Thymus (tissue), 14 donors: ENCODE measurements around the gene SMIM31. TPM values are rescaled to one million over a fixed set of nuclear protein-coding genes. Genes with fewer than 3 reads are reported as not detected.

ENCODE experiments used
- DNase-seq, 9 donors: peaks; one replicate each; pipeline ENCODE4 v3.0.0-alpha.2; 2013; ENCODE audit warnings: low spot score in 9 of 9, low read depth in 6 of 9, missing footprints in 1 of 9
- H3K27ac ChIP-seq, 2 donors: one replicate each; pipeline ENCODE4 v1.5.1; 2013; ENCODE audit warnings: control low read depth in 1 of 2, low read depth in 1 of 2, low read length in 1 of 2, mild to moderate bottlenecking in 1 of 2, moderate library complexity in 1 of 2
- H3K27me3 ChIP-seq, 2 donors: one replicate each; pipeline ENCODE4 v1.5.1; 2013; ENCODE audit warnings: low read length in 1 of 2; ENCODE audit not compliant: control insufficient read depth in 2 of 2, insufficient read depth in 1 of 2
- H3K36me3 ChIP-seq, 2 donors: one replicate each; pipeline ENCODE4 v1.5.1; 2013; ENCODE audit warnings: low read length in 1 of 2, mild to moderate bottlenecking in 1 of 2, moderate library complexity in 1 of 2; ENCODE audit not compliant: control insufficient read depth in 2 of 2, insufficient read depth in 2 of 2
- H3K4me1 ChIP-seq, 2 donors: one replicate each; pipeline ENCODE4 v1.5.1; 2013; ENCODE audit warnings: low read length in 2 of 2; ENCODE audit not compliant: control insufficient read depth in 2 of 2, insufficient read depth in 2 of 2
- H3K4me3 ChIP-seq, 2 donors: one replicate each; pipeline ENCODE4 v1.5.1; 2013; ENCODE audit warnings: low read length in 2 of 2, control low read depth in 1 of 2, mild to moderate bottlenecking in 1 of 2
- H3K9me3 ChIP-seq, 2 donors: one replicate each; pipeline ENCODE4 v1.5.1; 2013; ENCODE audit warnings: low read length in 1 of 2, mild to moderate bottlenecking in 1 of 2; ENCODE audit not compliant: control insufficient read depth in 2 of 2, insufficient read depth in 1 of 2
- WGBS: extraction: QIAGEN DNeasy Blood & Tissue Kit; methylation state at CpG from one replicate; pipeline ENCODE4 v1.1.7; 2013; 5-methylcytosine and 5-hydroxymethylcytosine counted together
- long read RNA-seq, 10 donors: transcript quantifications; one replicate each; lab custom pipeline, GENCODE V29; 2026
- polyA plus RNA-seq: library from polyadenylated mRNA; stranded (reverse); fragments of 200-250 nt; gene quantifications from one replicate; pipeline ENCODE4 v1.2.3, GENCODE V29; 2013
- total RNA-seq: library from RNA; stranded (reverse); fragments of 120-200 nt; gene quantifications from one replicate; pipeline ENCODE4 v1.2.4, GENCODE V29; 2013
- donor health status: healthy.

Gene SMIM31
- total RNA-seq (not detected), polyA plus RNA-seq (0.02 TPM)
- long read RNA-seq, donor 1 = 0 reads
- long read RNA-seq, donor 2 = 0 reads
- long read RNA-seq, donor 3 = 0 reads
- long read RNA-seq, donor 4 = 0 reads
- long read RNA-seq, donor 5 = 0 reads
- long read RNA-seq, donor 6 = 0 reads
- long read RNA-seq, donor 7 = 0 reads
- long read RNA-seq, donor 8 = 0 reads
- long read RNA-seq, donor 9 = 0 reads
- long read RNA-seq, donor 10 = 0 reads

GRCh38 chr4:164753873-164754488, at the start of gene SMIM31:
SMIM31 (plus strand) TSS chr4:164754131; CDS start chr4:164770444, 16,313 bp downstream.
- H3K4me1 ChIP-seq = no peaks in the 10 kb centered on the region
- H3K36me3 ChIP-seq = no peaks in the 10 kb centered on the region
- no peaks in the 10 kb centered on the region for H3K9me3 ChIP-seq
- H3K27ac ChIP-seq = no peak within 1 kb of the TSS
- no peak for DNase-seq
- WGBS = 85% methylated on average over 7 of the region's 7 CpGs
- no peaks in the 10 kb centered on the region for H3K27me3 ChIP-seq
- H3K4me3 ChIP-seq = no peak within 1 kb of the TSS

DNA sequence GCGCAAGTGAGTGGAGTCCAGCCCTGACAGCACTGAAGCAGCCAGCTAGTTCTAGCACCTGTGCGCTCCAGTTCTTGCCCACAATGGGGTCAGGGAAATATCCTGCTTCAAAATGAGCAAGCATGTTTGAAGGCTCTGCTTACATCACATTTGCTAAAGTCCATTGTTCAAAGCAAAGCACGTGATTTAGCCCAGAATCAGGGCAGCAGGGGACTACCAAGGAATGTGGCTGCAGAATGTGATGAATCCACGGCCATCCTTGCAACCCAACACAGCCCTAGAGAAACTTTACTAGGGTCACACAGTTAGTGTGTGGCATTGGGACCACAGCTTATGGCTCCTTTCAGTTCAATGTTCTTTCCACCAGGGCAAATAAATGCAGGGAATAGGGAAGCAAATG, 47.3 kb upstream of the SMIM31 start:
- Histone ChIP-seq H3K4me3 (no peak overlapping the region), H3K36me3 (no peaks in the 10 kb centered on the region), H3K27me3 (no peaks in the 10 kb centered on the region), H3K27ac (no peak overlapping the region), H3K9me3 (no peaks in the 10 kb centered on the region), H3K4me1 (no peaks in the 10 kb centered on the region)
- no peak for DNase-seq
- 85% methylated on average over 4 of the region's 4 CpGs for WGBS

GRCh38 chr4:164716901-164717300, 37.0 kb upstream of the SMIM31 start:
- no peak overlapping the region for H3K27ac ChIP-seq
- no peaks in the 10 kb centered on the region for H3K36me3 ChIP-seq
- DNase-seq = no peak
- 87% methylated on average over 3 of the region's 3 CpGs for WGBS
- no peaks in the 10 kb centered on the region for H3K9me3 ChIP-seq
- no peaks in the 10 kb centered on the region for H3K27me3 ChIP-seq
- H3K4me3 ChIP-seq = no peak overlapping the region
- H3K4me1 ChIP-seq = no peaks in the 10 kb centered on the region

DNA sequence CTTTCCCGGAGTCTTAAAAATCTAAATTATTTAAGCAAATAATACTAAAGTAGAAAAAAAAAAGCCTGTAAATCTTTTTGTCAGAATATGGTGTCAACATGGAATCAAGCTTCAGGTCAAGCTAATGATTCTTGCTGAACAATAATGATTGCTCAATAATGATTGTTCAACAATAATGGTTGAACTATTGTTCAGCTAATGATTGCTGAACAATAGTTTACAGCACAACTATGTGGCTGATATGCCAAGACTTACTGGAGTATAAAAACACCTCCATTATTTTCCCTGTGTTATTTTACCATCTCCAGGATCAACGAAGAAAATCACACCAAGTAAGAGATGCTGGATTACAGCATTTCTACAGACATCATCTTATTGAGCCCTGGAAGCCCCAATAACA, 35.1 kb upstream of the SMIM31 start:
- WGBS = 91% methylated on average over 2 of the region's 2 CpGs
- H3K27ac ChIP-seq = no peak overlapping the region
- H3K27me3 ChIP-seq = no peaks in the 10 kb centered on the region
- no peak overlapping the region for H3K4me3 ChIP-seq
- no peaks in the 10 kb centered on the region for H3K9me3 ChIP-seq
- no peaks in the 10 kb centered on the region for H3K36me3 ChIP-seq
- H3K4me1 ChIP-seq = no peaks in the 10 kb centered on the region
- DNase-seq = no peak

GRCh38 chr4:164725066-164725465, 28.9 kb upstream of the SMIM31 start:
- WGBS = 66% methylated on average over 4 of the region's 4 CpGs
- Histone ChIP-seq H3K4me1 (no peaks in the 10 kb centered on the region), H3K4me3 (no peak overlapping the region), H3K27me3 (no peaks in the 10 kb centered on the region), H3K9me3 (no peaks in the 10 kb centered on the region), H3K27ac (no peak overlapping the region), H3K36me3 (no peaks in the 10 kb centered on the region)
- DNase-seq = no peak

DNA sequence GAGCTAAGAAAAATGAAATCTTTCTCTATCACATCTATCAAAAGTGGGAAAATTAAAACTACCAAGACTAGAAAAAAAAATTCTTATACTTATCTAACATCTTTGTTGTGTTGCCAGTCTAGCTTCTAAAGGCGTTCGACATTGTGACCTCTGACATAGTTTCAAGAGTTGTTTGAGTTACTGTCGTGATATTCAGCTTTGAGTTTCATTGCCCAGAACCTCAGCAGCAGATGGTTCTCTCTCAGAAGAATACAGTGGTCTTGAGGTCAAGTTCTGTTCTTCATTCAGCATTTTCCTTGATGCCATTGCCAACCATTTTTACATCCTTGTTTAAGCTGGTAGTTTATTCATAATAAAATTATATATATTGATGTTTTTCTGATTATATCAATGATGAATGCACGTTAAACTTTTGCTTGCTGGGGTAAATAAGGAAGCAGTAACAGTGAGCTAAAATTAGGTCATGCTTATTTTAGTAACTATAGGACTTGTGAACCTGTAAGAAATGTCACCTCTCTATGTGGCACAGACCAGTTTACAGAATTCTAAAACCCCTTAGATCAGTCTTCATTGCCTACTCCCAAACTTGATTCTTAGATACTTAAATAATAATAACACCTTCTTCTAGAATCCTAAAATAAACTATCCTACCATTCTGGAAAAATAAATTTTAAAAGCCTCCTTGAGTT, 23.1 kb upstream of the SMIM31 start:
- Histone ChIP-seq H3K36me3 (no peaks in the 10 kb centered on the region), H3K4me1 (no peaks in the 10 kb centered on the region), H3K27ac (no peak overlapping the region), H3K4me3 (no peak overlapping the region), H3K9me3 (no peaks in the 10 kb centered on the region), H3K27me3 (no peaks in the 10 kb centered on the region)
- DNase-seq = no peak
- 66% methylated on average over 4 of the region's 4 CpGs for WGBS

DNA sequence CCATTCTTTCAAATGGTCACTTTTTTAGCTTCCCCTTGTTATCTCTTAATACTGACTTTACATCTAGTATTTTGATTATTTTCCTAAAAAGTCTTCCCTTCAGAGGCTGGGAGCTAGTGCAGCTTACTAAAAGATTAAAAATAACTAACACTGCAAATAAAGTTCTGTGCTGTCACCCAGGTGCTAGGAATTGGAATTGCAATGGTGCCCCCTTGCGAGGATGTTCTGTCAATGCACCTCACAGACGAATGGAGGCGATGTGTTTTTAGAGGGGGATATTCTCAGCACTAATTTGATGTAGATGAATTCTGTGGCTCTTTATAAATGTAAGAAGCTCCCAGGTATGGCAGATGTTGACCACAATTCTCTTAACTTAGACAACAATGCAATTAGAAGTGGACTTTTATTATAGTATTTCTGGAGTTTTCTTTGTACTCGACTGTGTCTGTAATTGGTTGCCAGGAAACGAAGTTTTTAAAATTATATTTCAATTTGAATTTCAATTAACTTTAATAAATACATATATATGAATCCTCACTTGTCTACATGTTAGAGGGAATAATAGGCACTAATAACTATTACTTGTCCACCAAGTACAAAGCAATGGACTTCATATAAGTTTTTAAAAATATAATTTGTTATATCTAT, 22.0 kb upstream of the SMIM31 start:
- H3K36me3 ChIP-seq = no peaks in the 10 kb centered on the region
- peak in 8 of 9 donors; percentile 3 to 44 (median 17) for DNase-seq

GRCh38 chr4:164734484-164734883, 19.4 kb upstream of the SMIM31 start:
- no peaks in the 10 kb centered on the region for H3K9me3 ChIP-seq
- WGBS = 68% methylated on average over 7 of the region's 7 CpGs
- no peaks in the 10 kb centered on the region for H3K4me1 ChIP-seq
- no peaks in the 10 kb centered on the region for H3K27me3 ChIP-seq
- no peak for DNase-seq
- no peak overlapping the region for H3K27ac ChIP-seq
- no peaks in the 10 kb centered on the region for H3K36me3 ChIP-seq
- H3K4me3 ChIP-seq = no peak overlapping the region

More for the DNA sequence above, 22.0 kb upstream of the SMIM31 start:
- no peak overlapping the region for H3K27ac ChIP-seq
- no peaks in the 10 kb centered on the region for H3K4me1 ChIP-seq
- H3K9me3 ChIP-seq = no peaks in the 10 kb centered on the region
- H3K27me3 ChIP-seq = no peaks in the 10 kb centered on the region
- 36% methylated on average over 5 of the region's 5 CpGs for WGBS
- H3K4me3 ChIP-seq = no peak overlapping the region

- Histone ChIP-seq H3K27ac (no peak overlapping the region), H3K9me3 (no peaks in the 10 kb centered on the region), H3K4me1 (no peaks in the 10 kb centered on the region), H3K36me3 (no peaks in the 10 kb centered on the region), H3K4me3 (no peak overlapping the region), H3K27me3 (no peaks in the 10 kb centered on the region)
- 59% methylated on average over 3 of the region's 3 CpGs for WGBS
- DNase-seq = no peak
Measured at GRCh38 chr4:164748375-164748774, 5.6 kb upstream of the SMIM31 start.
